ENCODE results near the gene UNC13C.

Gene UNC13C

DNA sequence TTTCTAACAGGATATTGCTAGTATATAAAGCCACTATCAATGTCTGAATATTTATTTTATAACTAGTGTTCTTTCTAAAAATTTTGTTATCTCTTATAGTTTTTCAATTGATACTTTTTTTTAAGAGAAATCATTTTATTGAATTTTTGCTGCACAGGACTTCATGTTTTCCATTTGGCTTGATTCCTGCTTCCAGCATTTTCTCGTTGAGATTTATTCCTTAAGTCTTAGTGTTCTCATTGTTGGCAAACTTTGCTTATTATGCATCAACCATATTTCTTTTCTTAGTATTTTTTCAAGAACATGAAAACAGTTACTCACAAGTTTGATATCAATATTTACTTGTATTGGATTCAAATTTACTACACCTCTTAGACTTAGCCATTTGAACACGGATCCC is 113.4 kb downstream of the UNC13C start:
- no peak for DNase-seq (ENCODE audit: low read depth)
- TF ChIP-seq, protein P1, sequence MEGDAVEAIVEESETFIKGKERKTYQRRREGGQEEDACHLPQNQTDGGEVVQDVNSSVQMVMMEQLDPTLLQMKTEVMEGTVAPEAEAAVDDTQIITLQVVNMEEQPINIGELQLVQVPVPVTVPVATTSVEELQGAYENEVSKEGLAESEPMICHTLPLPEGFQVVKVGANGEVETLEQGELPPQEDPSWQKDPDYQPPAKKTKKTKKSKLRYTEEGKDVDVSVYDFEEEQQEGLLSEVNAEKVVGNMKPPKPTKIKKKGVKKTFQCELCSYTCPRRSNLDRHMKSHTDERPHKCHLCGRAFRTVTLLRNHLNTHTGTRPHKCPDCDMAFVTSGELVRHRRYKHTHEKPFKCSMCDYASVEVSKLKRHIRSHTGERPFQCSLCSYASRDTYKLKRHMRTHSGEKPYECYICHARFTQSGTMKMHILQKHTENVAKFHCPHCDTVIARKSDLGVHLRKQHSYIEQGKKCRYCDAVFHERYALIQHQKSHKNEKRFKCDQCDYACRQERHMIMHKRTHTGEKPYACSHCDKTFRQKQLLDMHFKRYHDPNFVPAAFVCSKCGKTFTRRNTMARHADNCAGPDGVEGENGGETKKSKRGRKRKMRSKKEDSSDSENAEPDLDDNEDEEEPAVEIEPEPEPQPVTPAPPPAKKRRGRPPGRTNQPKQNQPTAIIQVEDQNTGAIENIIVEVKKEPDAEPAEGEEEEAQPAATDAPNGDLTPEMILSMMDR (conservative IDR thresholded peaks at IDR 0.05; ENCODE audit: control insufficient read depth, insufficient read depth, low read depth, low read length), result no peak
- H3K4me3 ChIP-seq (ENCODE audit: control insufficient read depth, low read depth, low read length), result no peak overlapping the region

DNA sequence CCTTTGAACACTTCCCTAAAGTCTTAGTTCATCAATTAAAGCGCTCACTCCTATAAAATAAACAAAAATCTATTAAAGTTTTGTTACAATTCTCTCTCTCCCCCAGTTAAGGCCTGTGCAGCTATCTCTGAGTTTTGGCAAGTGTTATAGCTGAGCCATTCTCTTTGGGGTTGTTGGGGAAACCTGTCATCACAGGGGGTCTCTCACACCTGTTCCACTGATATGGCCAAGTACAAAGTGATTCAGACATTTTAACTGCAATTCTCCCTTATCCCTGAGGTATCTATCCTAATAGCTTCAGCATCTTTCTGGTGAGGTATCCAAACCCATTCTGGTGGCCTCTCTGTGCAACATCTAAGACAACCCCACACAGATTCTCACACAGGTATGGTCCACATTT is 116.4 kb downstream of the UNC13C start:
- TF ChIP-seq, protein P1 (conservative IDR thresholded peaks at IDR 0.05; ENCODE audit: control insufficient read depth, insufficient read depth, low read depth, low read length), result no peak
- H3K4me3 ChIP-seq (ENCODE audit: control insufficient read depth, low read depth, low read length), result no peak overlapping the region
- DNase-seq (ENCODE audit: low read depth), result no peak

DNA sequence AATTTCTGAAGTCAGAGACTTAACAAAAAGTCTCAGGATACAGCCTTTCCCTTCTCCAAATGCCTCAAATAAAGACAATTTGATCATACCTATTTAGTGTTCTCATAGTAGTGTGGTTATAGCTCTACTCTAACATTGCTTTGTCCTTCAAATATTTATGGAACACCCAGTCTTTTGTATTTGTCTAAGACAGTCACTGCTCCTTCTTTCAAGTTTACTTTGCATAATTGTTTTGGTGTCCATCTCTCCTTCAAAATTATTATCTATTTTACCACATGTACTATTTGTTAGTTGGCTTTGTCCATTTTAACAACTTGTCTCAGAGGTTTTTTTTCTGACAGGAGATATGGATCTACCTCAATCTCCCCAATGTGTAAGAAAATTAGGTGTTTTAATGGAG is 118.8 kb downstream of the UNC13C start:
- TF ChIP-seq, protein P1 (conservative IDR thresholded peaks at IDR 0.05; ENCODE audit: control insufficient read depth, insufficient read depth, low read depth, low read length), result no peak
- no peak for DNase-seq (ENCODE audit: low read depth)
- H3K4me3 ChIP-seq (ENCODE audit: control insufficient read depth, low read depth, low read length), result no peak overlapping the region

DNA sequence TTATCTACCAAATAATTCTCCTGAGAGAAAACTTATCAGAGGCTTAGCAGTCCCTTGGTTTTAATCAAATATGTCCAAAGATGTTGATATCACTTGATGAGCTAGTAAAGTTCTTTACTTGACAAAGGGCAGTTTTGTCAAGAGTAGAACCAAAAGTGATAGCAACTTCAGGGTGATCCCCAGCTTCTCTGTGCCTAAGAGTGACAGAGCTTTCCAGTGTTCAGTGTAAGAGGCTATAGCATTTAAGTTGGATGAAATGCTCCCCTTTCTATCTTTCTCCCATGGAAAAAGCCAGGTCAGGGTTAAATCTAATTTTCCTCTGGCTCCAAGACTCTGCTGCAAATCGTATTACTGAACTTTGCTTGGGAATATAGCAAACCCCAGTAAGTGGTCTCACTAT is 120.8 kb downstream of the UNC13C start:
- TF ChIP-seq, protein P1 (conservative IDR thresholded peaks at IDR 0.05; ENCODE audit: control insufficient read depth, insufficient read depth, low read depth, low read length), result no peak
- DNase-seq (ENCODE audit: low read depth), result no peak
- no peak overlapping the region for H3K4me3 ChIP-seq (ENCODE audit: control insufficient read depth, low read depth, low read length)

DNA sequence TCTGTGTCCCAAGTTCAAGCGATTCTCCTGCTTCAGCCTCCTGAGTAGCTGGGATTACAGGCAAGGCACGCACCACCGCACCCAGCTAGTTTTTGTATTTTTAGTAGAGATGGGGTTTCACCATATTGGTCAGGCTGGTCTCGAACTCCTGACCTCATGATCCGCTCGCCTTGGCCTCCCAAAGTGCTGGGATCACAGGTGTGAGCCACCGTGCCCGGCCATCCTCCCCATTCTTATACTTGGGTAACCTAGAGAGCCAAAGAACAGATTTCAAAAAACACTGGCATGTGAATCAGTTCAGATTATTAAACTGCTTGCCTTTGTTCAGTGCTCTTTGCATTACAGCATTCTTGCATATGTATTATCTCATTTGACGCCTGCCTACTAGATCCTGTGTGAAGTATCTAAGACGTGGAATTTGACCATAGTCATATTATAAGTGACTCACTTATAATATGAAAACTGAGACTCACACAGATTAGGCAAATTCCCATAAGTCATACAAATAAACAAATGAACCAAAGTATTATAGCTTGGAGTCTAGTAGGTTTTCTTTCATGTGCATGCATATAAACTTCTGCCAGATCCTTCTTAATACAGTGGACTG is 123.5 kb downstream of the UNC13C start:
- DNase-seq (ENCODE audit: low read depth), result no peak
- TF ChIP-seq, protein P1 (conservative IDR thresholded peaks at IDR 0.05; ENCODE audit: control insufficient read depth, insufficient read depth, low read depth, low read length), result no peak
- H3K4me3 ChIP-seq (ENCODE audit: control insufficient read depth, low read depth, low read length), result no peak overlapping the region

DNA sequence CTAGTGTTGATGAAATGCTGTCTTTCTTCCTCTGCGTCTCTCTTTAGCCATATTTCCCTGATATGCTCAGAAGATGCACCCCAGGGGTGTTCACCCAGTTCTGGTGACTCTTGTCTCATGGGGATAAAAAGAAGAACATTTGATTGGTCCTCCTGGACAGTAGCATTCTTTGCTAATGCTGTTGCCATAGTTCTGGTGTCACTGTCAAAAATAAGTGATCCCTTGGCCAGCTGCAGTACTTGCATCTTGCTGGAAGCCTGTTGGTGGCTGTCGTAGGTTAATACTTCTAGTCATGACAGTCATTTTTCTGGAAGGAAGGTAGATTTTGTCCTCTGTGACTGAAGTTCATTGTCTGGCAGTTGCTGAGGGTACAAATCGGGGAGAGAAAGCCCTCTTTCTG is 124.5 kb downstream of the UNC13C start:
- no peak for DNase-seq (ENCODE audit: low read depth)
- TF ChIP-seq, protein P1 (conservative IDR thresholded peaks at IDR 0.05; ENCODE audit: control insufficient read depth, insufficient read depth, low read depth, low read length), result no peak
- no peak overlapping the region for H3K4me3 ChIP-seq (ENCODE audit: control insufficient read depth, low read depth, low read length)

DNA sequence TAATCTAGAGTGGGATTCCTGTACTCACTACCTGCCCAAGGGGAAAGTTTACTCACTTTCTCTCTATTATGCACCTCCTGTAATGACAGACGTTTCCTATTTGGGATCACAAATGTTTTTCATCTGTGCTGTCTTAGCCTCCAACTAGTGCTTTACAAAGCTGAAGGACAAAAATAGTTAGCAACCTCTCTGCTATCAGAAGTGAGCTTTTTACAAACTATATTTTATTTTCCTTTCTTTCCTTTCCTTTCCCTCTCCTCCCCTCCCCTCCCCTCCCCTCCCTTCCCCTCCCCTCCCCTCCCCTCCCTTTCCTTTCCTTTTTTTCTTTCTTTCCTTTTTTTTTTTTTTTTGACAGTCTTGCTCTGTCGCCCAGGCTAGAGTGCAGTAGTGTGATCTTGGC is 130.8 kb downstream of the UNC13C start:
- no peak for DNase-seq (ENCODE audit: low read depth)
- TF ChIP-seq, protein P1 (conservative IDR thresholded peaks at IDR 0.05; ENCODE audit: control insufficient read depth, insufficient read depth, low read depth, low read length), result no peak
- H3K4me3 ChIP-seq (ENCODE audit: control insufficient read depth, low read depth, low read length), result no peak overlapping the region
